Activated naive CD8-positive, alpha-beta T cell treated with anti-CD3 and anti-CD28 coated beads for 36 hours (primary cell): ENCODE data around the gene CCR8. TPM values are rescaled to one million over a fixed set of nuclear protein-coding genes. Genes with fewer than 3 reads are reported as not detected.

Experiments
- total RNA-seq, 2 experiments: library from RNA; stranded (reverse); gene quantifications; one replicate each; pipeline ENCODE4 v1.2.3, GENCODE V29; 2021

CCR8 gene
- total RNA-seq, 2 experiments from 2014 or later = not detected

Other genes with a start within 250 kb of the CCR8 start
- 10 to 100 TPM; 11.5 to 11.9 TPM for gene GORASP1, start 222.1 kb upstream of the CCR8 start, total RNA-seq
- under 1 TPM; 0.42 to 0.78 TPM for gene TTC21A, start 222.0 kb upstream of the CCR8 start, total RNA-seq
- 10 to 100 TPM; 53.4 to 54.8 TPM for gene CSRNP1, start 176.1 kb upstream of the CCR8 start, total RNA-seq
- under 1 TPM; 0.66 to 0.91 TPM for gene XIRP1, start 137.1 kb upstream of the CCR8 start, total RNA-seq
- under 1 TPM; 0.08 to 0.25 TPM for gene CX3CR1, start 49.7 kb upstream of the CCR8 start, total RNA-seq
- gene SLC25A38, start 53.7 kb downstream of the CCR8 start, total RNA-seq = 10 to 100 TPM; 43.2 to 44.1 TPM
- gene RPSA, start 77.0 kb downstream of the CCR8 start, total RNA-seq = 1,000 to 10,000 TPM; 2,531 to 2,622 TPM
- gene MOBP, start 138.0 kb downstream of the CCR8 start, total RNA-seq = not detected